ENCODE results near the gene TNFRSF14. TPM values are rescaled to one million over a fixed set of nuclear protein-coding genes. Genes with fewer than 3 reads are reported as not detected.

The TNFRSF14 gene
- total RNA-seq, 1 experiment from 2014 or later, result 0.57 TPM

- no peak overlapping the region for H2BK20ac ChIP-seq (ENCODE audit: low read depth, low read length, poor library complexity, severe bottlenecking)
- no peak overlapping the region for H3K18ac ChIP-seq (ENCODE audit: insufficient read length, low read depth, low read length)
- no peak overlapping the region for H4K5ac ChIP-seq (ENCODE audit: insufficient read length, low read depth, low read length)
- H3K23me2 ChIP-seq (ENCODE audit: insufficient read length, low read depth, low read length, poor library complexity, severe bottlenecking), result no peaks in the 10 kb centered on the region
- H4K91ac ChIP-seq (ENCODE audit: insufficient read length, low read depth, low read length), result no peak overlapping the region
- H2AFZ ChIP-seq (ENCODE audit: low read length), result no peak overlapping the region
- no peak overlapping the region for H3K4me2 ChIP-seq (ENCODE audit: insufficient read depth, insufficient read length, low read length)
- H2AK5ac ChIP-seq (ENCODE audit: insufficient read length, low read length), result no peak overlapping the region
- no peak overlapping the region for H2BK5ac ChIP-seq (ENCODE audit: insufficient read length, low read length)
- H3K23ac ChIP-seq (ENCODE audit: insufficient read length, low read depth, low read length), result no peak overlapping the region
- H3K9ac ChIP-seq (ENCODE audit: extremely low read depth, insufficient read length, low read length), result no peak overlapping the region
- DNase-seq, result no peak
- Mint-ChIP-seq H3K36me3 (ENCODE audit: insufficient read depth in 1 of 3, low read depth in 3 of 3) (no peaks in the 10 kb centered on the region), H3K9me3 (peaks cover 0 to 4% of the 10 kb centered on the region in 2 experiments; a peak in 1 of 5 replicates), H3K27ac (no peak overlapping the region), H3K4me1 (no peaks in the 10 kb centered on the region), H3K27me3 (ENCODE audit: low read depth) (peaks cover 22% of the 10 kb centered on the region), H3K4me3 (no peak overlapping the region)
- no peak overlapping the region for H2BK15ac ChIP-seq (ENCODE audit: low read depth, low read length)
- no peaks in the 10 kb centered on the region for H3K9me3 ChIP-seq (ENCODE audit: control insufficient read depth, low read depth, low read length)
- WGBS (ENCODE audit: extremely low coverage, insufficient read length, low lambda C conversion rate), result no CpG with 5 or more reads among the region's 14 CpGs
- H2BK12ac ChIP-seq (ENCODE audit: insufficient read length, low read depth, low read length), result no peak overlapping the region
- H3K79me2 ChIP-seq (ENCODE audit: insufficient read depth, low read length), result no peaks in the 10 kb centered on the region
- no peak for TF ChIP-seq CTCF (conservative IDR thresholded peaks at IDR 0.05)
- H3K56ac ChIP-seq (ENCODE audit: insufficient read length, low read depth, low read length), result no peak overlapping the region
- H3K27ac ChIP-seq (ENCODE audit: insufficient read length, low read depth, low read length), result no peak overlapping the region
- no peaks in the 10 kb centered on the region for H3K4me1 ChIP-seq (ENCODE audit: insufficient read depth, low read length)
- no peak overlapping the region for H3K14ac ChIP-seq (ENCODE audit: insufficient read depth, low read length)
- H3K4ac ChIP-seq (ENCODE audit: low read depth, low read length), result no peak overlapping the region
- H4K8ac ChIP-seq (replicated peaks; ENCODE audit: insufficient read length, low read depth, low read length), result no peak overlapping the region
- H2BK120ac ChIP-seq (ENCODE audit: low read depth, low read length, poor library complexity, severe bottlenecking), result no peak overlapping the region
- no peaks in the 10 kb centered on the region for H3K27me3 ChIP-seq (ENCODE audit: insufficient read depth, low read length)
- H3T11ph ChIP-seq (ENCODE audit: low read length), result no peak overlapping the region
- no peaks in the 10 kb centered on the region for H3K79me1 ChIP-seq (ENCODE audit: insufficient read depth, low read depth, low read length, poor library complexity, severe bottlenecking)
- H4K20me1 ChIP-seq (ENCODE audit: control insufficient read depth, insufficient read depth, insufficient read length), result no peaks in the 10 kb centered on the region
These were observed 48.8 kb downstream of the TNFRSF14 start for GRCh38 chr1:2604844-2605508.
